PFSK-1 (cell line): ENCODE results near the gene MED26.

Experiments used
- FOXP2 ChIP-seq: optimal IDR thresholded peaks from 2 replicates; pipeline ENCODE3; 2011; ENCODE audit warnings: borderline replicate concordance, control low read depth, inconsistent platforms; ENCODE audit not compliant: insufficient read depth; ENCODE audit errors: extremely low read length, extremely low read depth
- POLR2AphosphoS5 ChIP-seq: IDR thresholded peaks from 2 replicates; pipeline ENCODE4 v1.6.1; 2012; ENCODE audit warnings: low read depth, mild to moderate bottlenecking, control low read depth, low read length, moderate library complexity
- SIN3A ChIP-seq: IDR thresholded peaks from 2 replicates; pipeline ENCODE4 v1.6.1; 2012; ENCODE audit warnings: mild to moderate bottlenecking, low read length, moderate library complexity, borderline replicate concordance; ENCODE audit not compliant: insufficient read depth
- TAF1 ChIP-seq: IDR thresholded peaks from 2 replicates; pipeline ENCODE4 v1.6.1; 2012; ENCODE audit warnings: low read length, control low read depth, borderline replicate concordance; ENCODE audit not compliant: insufficient read depth
- TF ChIP-seq, protein P1 (sequence below), 2 experiments: IDR thresholded peaks; 2 replicates each; pipeline versions ENCODE4 v1.6.1 to v1.8.0; 2011 to 2012; ENCODE audit warnings: low read depth in 2 of 2, low read length in 2 of 2, control low read depth in 1 of 2, inconsistent platforms in 1 of 2, mild to moderate bottlenecking in 1 of 2, moderate library complexity in 1 of 2; ENCODE audit not compliant: insufficient read depth in 1 of 2

Gene MED26

DNA sequence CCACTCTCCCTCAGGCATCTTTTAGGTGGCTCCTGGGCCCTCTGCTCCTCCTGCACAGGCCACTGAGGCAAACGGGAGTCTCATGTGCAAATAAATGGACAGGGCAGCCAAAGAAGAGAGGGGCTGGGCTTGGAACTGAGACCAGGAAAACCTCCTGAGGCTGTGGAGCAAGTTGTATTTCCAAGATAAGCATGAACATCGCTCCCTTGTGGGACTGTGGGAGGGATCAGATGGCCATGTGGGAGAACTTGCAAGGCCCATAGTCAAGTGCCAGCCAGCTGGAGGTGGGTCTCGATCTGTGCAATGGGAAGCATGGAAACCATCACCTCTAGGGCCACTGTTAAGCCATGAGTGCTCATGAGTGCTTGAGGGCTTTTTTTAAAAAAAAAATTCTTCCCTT lies 24.9 kb downstream of the MED26 start:
- TF ChIP-seq FOXP2 = no peak

DNA sequence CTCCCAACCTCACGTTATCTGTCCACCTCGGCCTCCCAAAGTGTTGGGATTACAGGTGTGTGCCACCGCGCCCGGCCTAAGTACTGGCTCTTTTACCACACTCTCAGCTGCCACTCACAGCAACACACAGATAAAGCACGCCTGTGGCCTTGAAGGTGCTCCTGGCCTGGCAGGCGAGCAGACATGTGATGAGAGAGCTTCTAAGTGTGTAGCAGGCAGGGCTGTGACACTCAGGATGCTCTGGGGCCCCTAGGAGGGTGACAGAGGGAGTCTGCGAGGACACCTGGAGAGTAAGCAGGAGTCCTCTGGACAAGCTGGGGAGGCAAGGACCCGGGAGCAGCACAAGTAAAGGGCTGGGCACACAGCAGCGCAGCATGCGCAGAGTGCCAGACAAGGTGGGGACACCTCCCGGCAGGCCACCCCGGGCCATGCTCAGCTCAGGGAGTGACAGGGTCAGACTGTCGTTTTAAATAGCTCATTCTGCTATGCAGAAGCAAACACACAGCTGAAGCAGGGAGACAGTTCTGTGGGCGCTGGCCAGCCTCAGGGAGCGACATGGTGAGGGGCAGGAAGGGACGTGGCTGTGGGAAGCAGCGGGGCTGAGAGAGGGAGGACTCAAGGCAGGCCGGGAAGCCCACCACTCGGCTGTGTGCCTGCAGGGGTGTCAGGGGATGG lies 26.5 kb downstream of the MED26 start:
- TF ChIP-seq SIN3A = no peak
- no peak for TF ChIP-seq FOXP2
- no peak for TF ChIP-seq POLR2AphosphoS5
- TF ChIP-seq, protein P1, sequence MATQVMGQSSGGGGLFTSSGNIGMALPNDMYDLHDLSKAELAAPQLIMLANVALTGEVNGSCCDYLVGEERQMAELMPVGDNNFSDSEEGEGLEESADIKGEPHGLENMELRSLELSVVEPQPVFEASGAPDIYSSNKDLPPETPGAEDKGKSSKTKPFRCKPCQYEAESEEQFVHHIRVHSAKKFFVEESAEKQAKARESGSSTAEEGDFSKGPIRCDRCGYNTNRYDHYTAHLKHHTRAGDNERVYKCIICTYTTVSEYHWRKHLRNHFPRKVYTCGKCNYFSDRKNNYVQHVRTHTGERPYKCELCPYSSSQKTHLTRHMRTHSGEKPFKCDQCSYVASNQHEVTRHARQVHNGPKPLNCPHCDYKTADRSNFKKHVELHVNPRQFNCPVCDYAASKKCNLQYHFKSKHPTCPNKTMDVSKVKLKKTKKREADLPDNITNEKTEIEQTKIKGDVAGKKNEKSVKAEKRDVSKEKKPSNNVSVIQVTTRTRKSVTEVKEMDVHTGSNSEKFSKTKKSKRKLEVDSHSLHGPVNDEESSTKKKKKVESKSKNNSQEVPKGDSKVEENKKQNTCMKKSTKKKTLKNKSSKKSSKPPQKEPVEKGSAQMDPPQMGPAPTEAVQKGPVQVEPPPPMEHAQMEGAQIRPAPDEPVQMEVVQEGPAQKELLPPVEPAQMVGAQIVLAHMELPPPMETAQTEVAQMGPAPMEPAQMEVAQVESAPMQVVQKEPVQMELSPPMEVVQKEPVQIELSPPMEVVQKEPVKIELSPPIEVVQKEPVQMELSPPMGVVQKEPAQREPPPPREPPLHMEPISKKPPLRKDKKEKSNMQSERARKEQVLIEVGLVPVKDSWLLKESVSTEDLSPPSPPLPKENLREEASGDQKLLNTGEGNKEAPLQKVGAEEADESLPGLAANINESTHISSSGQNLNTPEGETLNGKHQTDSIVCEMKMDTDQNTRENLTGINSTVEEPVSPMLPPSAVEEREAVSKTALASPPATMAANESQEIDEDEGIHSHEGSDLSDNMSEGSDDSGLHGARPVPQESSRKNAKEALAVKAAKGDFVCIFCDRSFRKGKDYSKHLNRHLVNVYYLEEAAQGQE (IDR thresholded peaks at IDR 0.05; ENCODE audit: insufficient read depth in 1 of 2, low read depth in 2 of 2, low read length in 2 of 2) = no peak
- TF ChIP-seq TAF1 = no peak

DNA sequence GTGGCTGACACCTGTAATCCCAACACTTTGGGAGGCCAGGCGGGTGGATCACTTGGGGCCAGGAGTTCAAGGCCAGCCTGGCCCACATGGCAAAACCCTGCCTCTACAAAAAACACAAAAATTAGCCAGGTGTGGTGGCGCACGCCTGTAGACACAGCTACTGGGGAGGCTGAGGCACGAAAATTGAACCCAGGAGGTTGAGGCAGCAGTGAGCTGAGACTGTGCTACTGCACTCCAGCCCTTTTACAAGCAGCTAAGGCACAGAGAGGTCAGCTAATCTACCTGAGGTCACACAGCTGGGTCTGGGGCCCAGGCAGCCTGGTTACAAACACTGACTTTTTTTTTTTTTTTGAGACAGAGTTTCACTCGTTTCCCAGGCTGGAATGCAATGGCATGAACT lies 27.2 kb downstream of the MED26 start:
- no peak for TF ChIP-seq TAF1
- TF ChIP-seq, protein P1 (IDR thresholded peaks at IDR 0.05; ENCODE audit: insufficient read depth in 1 of 2, low read depth in 2 of 2, low read length in 2 of 2) = no peak
- TF ChIP-seq FOXP2 = no peak
- no peak for TF ChIP-seq POLR2AphosphoS5
- no peak for TF ChIP-seq SIN3A

DNA sequence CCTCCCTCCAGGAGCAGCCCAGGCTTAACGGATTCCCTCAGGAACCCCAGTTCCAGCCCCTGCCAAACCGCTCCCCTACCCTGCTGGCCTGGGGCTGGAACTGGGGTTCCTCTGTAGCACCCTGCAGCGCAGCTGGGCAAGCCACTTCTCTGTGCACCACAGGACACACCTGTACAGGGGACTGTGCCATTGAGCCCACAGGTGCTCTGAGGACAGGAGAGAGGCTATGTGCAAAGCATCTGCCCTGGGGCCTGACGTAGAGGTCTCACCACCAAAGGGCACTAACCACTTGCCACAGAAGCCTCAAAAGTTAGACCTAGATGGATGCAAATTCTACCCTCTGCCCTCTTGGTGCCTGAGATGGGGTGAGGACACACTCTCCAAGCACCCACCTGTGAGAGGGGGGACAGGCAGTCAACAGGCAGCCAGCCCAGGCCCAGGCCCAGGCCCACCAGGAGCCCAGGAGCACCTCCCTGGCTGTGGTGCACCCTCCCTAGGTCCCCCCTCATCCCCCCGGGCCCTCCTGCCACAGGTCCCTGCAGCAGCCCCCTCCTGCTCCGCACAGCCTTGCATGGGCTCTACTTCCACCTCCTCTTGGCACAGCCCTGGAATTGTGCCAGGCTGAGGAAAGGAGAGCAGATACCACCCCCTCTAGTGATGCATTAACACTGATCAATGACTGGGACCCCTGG lies 28.2 kb downstream of the MED26 start:
- no peak for TF ChIP-seq TAF1
- no peak for TF ChIP-seq SIN3A
- no peak for TF ChIP-seq POLR2AphosphoS5
- TF ChIP-seq FOXP2 = no peak
- TF ChIP-seq, protein P1 (IDR thresholded peaks at IDR 0.05; ENCODE audit: insufficient read depth in 1 of 2, low read depth in 2 of 2, low read length in 2 of 2) = no peak

DNA sequence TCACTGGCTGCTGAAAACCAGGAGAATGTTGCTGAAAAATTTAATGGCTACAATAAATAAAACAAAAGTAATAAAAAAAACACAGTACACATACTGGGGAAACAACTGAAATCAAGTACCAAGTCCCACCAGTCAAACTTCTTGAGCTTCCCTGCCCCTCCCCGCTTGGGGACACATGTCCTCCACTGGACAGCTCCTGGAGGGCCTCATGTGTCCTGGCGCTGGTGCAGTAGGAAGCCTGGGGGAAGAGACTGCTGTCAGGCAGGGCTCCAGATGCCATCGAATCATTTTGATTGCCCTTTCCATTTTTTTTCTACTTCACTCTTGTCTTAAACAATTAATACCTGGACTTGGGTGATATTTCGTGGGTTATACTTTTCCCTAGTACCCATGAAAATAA lies 29.2 kb downstream of the MED26 start:
- TF ChIP-seq, protein P1 (IDR thresholded peaks at IDR 0.05; ENCODE audit: insufficient read depth in 1 of 2, low read depth in 2 of 2, low read length in 2 of 2) = peak in 1 of 2 experiments; percentile 69; a peak in 1 of 4 replicates
- TF ChIP-seq SIN3A (no peak), FOXP2 (no peak), POLR2AphosphoS5 (no peak), TAF1 (no peak)
